Chondrocyte (in vitro differentiated cells): ENCODE data around the gene IVD. TPM values are rescaled to one million over a fixed set of nuclear protein-coding genes. Genes with fewer than 3 reads are reported as not detected.

Experiments
- DNase-seq: peaks from one replicate; pipeline ENCODE4 v3.0.0; 2021; ENCODE audit warnings: mixed read lengths, low spot score
- H3K27ac Mint-ChIP-seq: one replicate; pipeline ENCODE4 v1.8.0; 2021; ENCODE audit warnings: mild to moderate bottlenecking, moderate library complexity, mixed read lengths; ENCODE audit not compliant: unreplicated experiment
- H3K27me3 Mint-ChIP-seq: 2 replicates; pipeline ENCODE4 v1.8.0; 2021; ENCODE audit warnings: low read depth, mixed read lengths
- H3K36me3 Mint-ChIP-seq: 2 replicates; pipeline ENCODE4 v1.8.0; 2021; ENCODE audit warnings: low read depth, mixed read lengths
- H3K4me1 Mint-ChIP-seq: 2 replicates; pipeline ENCODE4 v1.8.0; 2021; ENCODE audit warnings: low read depth, mild to moderate bottlenecking, mixed read lengths
- H3K4me3 Mint-ChIP-seq: one replicate; pipeline ENCODE4 v1.8.0; 2021; ENCODE audit warnings: mild to moderate bottlenecking, moderate library complexity, mixed read lengths; ENCODE audit not compliant: unreplicated experiment
- H3K9me3 Mint-ChIP-seq: 2 replicates; pipeline ENCODE4 v1.8.0; 2021; ENCODE audit warnings: low read depth, mixed read lengths
- CTCF ChIP-seq: fragments of 200-600 bp; sonication (generic); IDR thresholded peaks from 2 replicates; pipeline ENCODE4 v1.5.0; 2021; ENCODE audit warnings: antibody characterized with exemption, mild to moderate bottlenecking, moderate library complexity
- total RNA-seq: library from RNA; stranded (reverse); gene quantifications from 3 replicates; pipeline ENCODE4 v1.2.1, GENCODE V29; 2021

IVD gene
- total RNA-seq, 1 donor from 2014 or later: 42.5 TPM

GRCh38 chr15:40470423-40471104, 65.0 kb downstream of the IVD start, which contains the start of gene CHST14:
Gene CHST14, plus strand, starts transcription at chr15:40470984. Its CDS starts 230 bp downstream, at chr15:40471214.
- no peaks in the 10 kb centered on the region for H3K9me3 Mint-ChIP-seq
- DNase-seq: peak; percentile 59
- TF ChIP-seq CTCF: peak; percentile 30
- peaks cover 12% of the 10 kb centered on the region for H3K4me1 Mint-ChIP-seq
- peak within 1 kb of the TSS; percentile 80 for H3K4me3 Mint-ChIP-seq
- H3K36me3 Mint-ChIP-seq: peaks cover 7% of the 10 kb centered on the region
- H3K27me3 Mint-ChIP-seq: no peaks in the 10 kb centered on the region
- peak within 1 kb of the TSS; percentile 90 for H3K27ac Mint-ChIP-seq

Other genes with a start within 250 kb of the IVD start
- 6.7 to 9.6 TPM (median 7.4 TPM) in 3 replicates for gene BUB1B, start 244.7 kb upstream of the IVD start, total RNA-seq
- 0.37 to 0.41 TPM in 2 of 3 replicates, not detected in the other for gene PAK6, start 166.7 kb upstream of the IVD start, total RNA-seq
- 0.25 to 1.1 TPM in 2 of 3 replicates, not detected in the other for gene ANKRD63, start 122.7 kb upstream of the IVD start, total RNA-seq
- gene PLCB2, start 97.9 kb upstream of the IVD start, total RNA-seq: 1.4 to 3.4 TPM (median 2.8 TPM) in 3 replicates
- gene INAFM2, start 82.1 kb upstream of the IVD start, total RNA-seq: 68.8 to 128 TPM (median 80.6 TPM) in 3 replicates
- 55.4 to 60.0 TPM (median 58.0 TPM) in 3 replicates for gene CCDC9B, start 64.9 kb upstream of the IVD start, total RNA-seq
- gene PHGR1, start 54.8 kb upstream of the IVD start, total RNA-seq: not detected in 3 replicates
- gene DISP2, start 47.6 kb upstream of the IVD start, total RNA-seq: 1.3 to 2.2 TPM (median 1.4 TPM) in 3 replicates
- 20.9 to 28.4 TPM (median 27.9 TPM) in 3 replicates for gene KNSTRN, start 23.1 kb upstream of the IVD start, total RNA-seq
- gene BAHD1, start 35.2 kb downstream of the IVD start, total RNA-seq: 24.4 to 26.4 TPM (median 24.8 TPM) in 3 replicates
- gene CHST14, start 65.2 kb downstream of the IVD start, total RNA-seq: 45.4 to 46.2 TPM (median 45.7 TPM) in 3 replicates
- gene CCDC32, start 159.2 kb downstream of the IVD start, total RNA-seq: 16.7 to 22.5 TPM (median 21.2 TPM) in 3 replicates
- gene RPUSD2, start 163.5 kb downstream of the IVD start, total RNA-seq: 7.7 to 10.9 TPM (median 10.2 TPM) in 3 replicates
- gene KNL1, start 188.5 kb downstream of the IVD start, total RNA-seq: 4.7 to 6.0 TPM (median 5.5 TPM) in 3 replicates